ENCODE results near the gene AVEN. TPM values are rescaled to one million over a fixed set of nuclear protein-coding genes. Genes with fewer than 3 reads are reported as not detected.

Gene AVEN
- total RNA-seq, 1 donor from 2014 or later = 17.3 TPM

DNA sequence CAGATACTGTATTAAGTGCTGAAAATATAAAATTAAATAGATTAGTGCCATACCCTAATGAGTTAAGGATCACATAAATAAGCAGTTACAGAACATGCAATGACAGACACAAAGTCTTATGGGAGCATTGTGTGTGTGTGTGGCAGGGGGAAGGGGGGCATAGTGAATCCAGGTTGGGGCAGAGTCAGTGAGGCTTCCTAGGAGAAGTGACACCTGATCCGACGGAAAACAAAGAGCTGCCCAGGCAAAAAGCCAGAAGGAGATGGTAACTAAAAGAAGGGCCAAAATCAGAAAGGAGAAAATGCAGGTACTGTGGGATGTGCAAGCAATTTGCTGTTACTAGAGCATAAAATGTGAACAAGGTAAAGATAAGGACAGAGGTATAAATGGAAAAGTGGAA is 150.8 kb downstream of the AVEN start:
- H3K27ac ChIP-seq = no peak overlapping the region
- H3K27me3 ChIP-seq = no peaks in the 10 kb centered on the region
- H3K4me1 ChIP-seq = no peaks in the 10 kb centered on the region
- DNase-seq (ENCODE audit: low spot score in 2 of 2) = no peak
- no peak overlapping the region for H3K4me3 ChIP-seq
- no peaks in the 10 kb centered on the region for H3K9me3 ChIP-seq
- no peaks in the 10 kb centered on the region for H3K36me3 ChIP-seq
- intact Hi-C loops (cut with DNase I) = no loop called here
- TF ChIP-seq, protein P1, sequence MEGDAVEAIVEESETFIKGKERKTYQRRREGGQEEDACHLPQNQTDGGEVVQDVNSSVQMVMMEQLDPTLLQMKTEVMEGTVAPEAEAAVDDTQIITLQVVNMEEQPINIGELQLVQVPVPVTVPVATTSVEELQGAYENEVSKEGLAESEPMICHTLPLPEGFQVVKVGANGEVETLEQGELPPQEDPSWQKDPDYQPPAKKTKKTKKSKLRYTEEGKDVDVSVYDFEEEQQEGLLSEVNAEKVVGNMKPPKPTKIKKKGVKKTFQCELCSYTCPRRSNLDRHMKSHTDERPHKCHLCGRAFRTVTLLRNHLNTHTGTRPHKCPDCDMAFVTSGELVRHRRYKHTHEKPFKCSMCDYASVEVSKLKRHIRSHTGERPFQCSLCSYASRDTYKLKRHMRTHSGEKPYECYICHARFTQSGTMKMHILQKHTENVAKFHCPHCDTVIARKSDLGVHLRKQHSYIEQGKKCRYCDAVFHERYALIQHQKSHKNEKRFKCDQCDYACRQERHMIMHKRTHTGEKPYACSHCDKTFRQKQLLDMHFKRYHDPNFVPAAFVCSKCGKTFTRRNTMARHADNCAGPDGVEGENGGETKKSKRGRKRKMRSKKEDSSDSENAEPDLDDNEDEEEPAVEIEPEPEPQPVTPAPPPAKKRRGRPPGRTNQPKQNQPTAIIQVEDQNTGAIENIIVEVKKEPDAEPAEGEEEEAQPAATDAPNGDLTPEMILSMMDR (IDR thresholded peaks at IDR 0.05) = no peak

GRCh38 chr15:33882921-33883320 is 156.1 kb downstream of the AVEN start:
- intact Hi-C loops (cut with DNase I) = no loop called here
- H3K9me3 ChIP-seq = no peaks in the 10 kb centered on the region

DNA sequence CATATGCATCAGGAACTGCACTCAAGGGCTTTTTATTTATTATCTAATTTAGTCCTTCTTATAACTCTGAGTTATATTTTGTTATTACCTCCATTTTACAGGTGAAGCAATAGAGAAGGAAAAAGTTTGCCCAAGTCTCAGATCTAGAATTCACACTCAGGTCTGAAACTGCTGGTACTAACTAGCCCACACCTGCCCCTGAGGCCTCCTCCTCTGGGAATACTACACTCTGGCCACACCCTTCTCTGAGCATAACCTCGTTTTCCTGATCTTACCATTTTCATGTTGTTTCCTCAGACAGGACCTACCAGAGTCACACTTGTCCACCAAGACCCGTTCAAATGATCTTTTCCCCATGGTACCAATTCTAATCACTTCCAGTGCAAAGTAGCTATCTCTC is 164.8 kb downstream of the AVEN start:
- Histone ChIP-seq H3K4me1 (no peaks in the 10 kb centered on the region), H3K27me3 (no peaks in the 10 kb centered on the region), H3K27ac (no peak overlapping the region), H3K36me3 (no peaks in the 10 kb centered on the region), H3K4me3 (no peak overlapping the region), H3K9me3 (no peaks in the 10 kb centered on the region)
- no peak for DNase-seq (ENCODE audit: low spot score in 2 of 2)
- TF ChIP-seq, protein P1 (IDR thresholded peaks at IDR 0.05) = no peak
- intact Hi-C loops (cut with DNase I) = no loop called here

More at GRCh38 chr15:33882921-33883320, 156.1 kb downstream of the AVEN start:
- Histone ChIP-seq H3K36me3 (no peaks in the 10 kb centered on the region), H3K27me3 (no peaks in the 10 kb centered on the region), H3K4me3 (no peak overlapping the region), H3K27ac (no peak overlapping the region), H3K4me1 (no peaks in the 10 kb centered on the region)
- TF ChIP-seq, protein P1 (IDR thresholded peaks at IDR 0.05) = no peak
- no peak for DNase-seq (ENCODE audit: low spot score in 2 of 2)

- H3K36me3 ChIP-seq = peaks cover 0 to 4% of the 10 kb centered on the region in 2 donors
- TF ChIP-seq, protein P1 (IDR thresholded peaks at IDR 0.05) = no peak
- H3K9me3 ChIP-seq = no peaks in the 10 kb centered on the region
- H3K4me1 ChIP-seq = no peaks in the 10 kb centered on the region
- H3K27me3 ChIP-seq = no peaks in the 10 kb centered on the region
- H3K27ac ChIP-seq = no peak overlapping the region
- no peak for DNase-seq (ENCODE audit: low spot score in 2 of 2)
- H3K4me3 ChIP-seq = no peak overlapping the region
- intact Hi-C loops (cut with DNase I) = no loop called here
These were observed 166.4 kb downstream of the AVEN start for GRCh38 chr15:33872416-33873106.

- H3K36me3 ChIP-seq = peaks cover 0 to 10% of the 10 kb centered on the region in 2 donors
- no peak overlapping the region for H3K4me3 ChIP-seq
- H3K27ac ChIP-seq = no peak overlapping the region
- no peak for DNase-seq (ENCODE audit: low spot score in 2 of 2)
- H3K4me1 ChIP-seq = no peaks in the 10 kb centered on the region
- no peaks in the 10 kb centered on the region for H3K9me3 ChIP-seq
- intact Hi-C loops (cut with DNase I) = no loop called here
- TF ChIP-seq, protein P1 (IDR thresholded peaks at IDR 0.05) = no peak
- H3K27me3 ChIP-seq = no peaks in the 10 kb centered on the region
These were observed 167.0 kb downstream of the AVEN start for GRCh38 chr15:33871980-33872379.
